Hepatocyte (in vitro differentiated cells): ENCODE results near the gene NFIA. TPM values are rescaled to one million over a fixed set of nuclear protein-coding genes. Genes with fewer than 3 reads are reported as not detected.

ENCODE experiments used
- DNase-seq: peaks from one replicate; pipeline ENCODE4 v3.0.0-alpha.2; 2016; ENCODE audit warnings: low spot score
- H2AFZ ChIP-seq: fragments of 200-600 bp; sonication (generic); 2 replicates; pipeline ENCODE4 v1.6.0; 2016; ENCODE audit warnings: antibody characterized with exemption, mild to moderate bottlenecking
- H3K27ac ChIP-seq: fragments of 200-600 bp; sonication (generic); 2 replicates; pipeline ENCODE4 v1.5.1; 2016; ENCODE audit warnings: mild to moderate bottlenecking
- H3K27me3 ChIP-seq: fragments of 200-600 bp; sonication (generic); 2 replicates; pipeline ENCODE4 v1.6.1; 2016
- H3K36me3 ChIP-seq: fragments of 200-600 bp; sonication (generic); replicated peaks from 2 replicates; pipeline ENCODE4 v1.5.1; 2016; ENCODE audit warnings: low read depth; ENCODE audit not compliant: insufficient read depth
- H3K4me1 ChIP-seq: fragments of 200-600 bp; sonication (generic); 2 replicates; pipeline ENCODE4 v1.5.1; 2016; ENCODE audit warnings: mild to moderate bottlenecking, moderate library complexity; ENCODE audit not compliant: insufficient read depth
- H3K4me2 ChIP-seq: fragments of 200-600 bp; sonication (generic); 2 replicates; pipeline ENCODE4 v1.6.0; 2016
- H3K4me3 ChIP-seq: fragments of 200-600 bp; sonication (generic); 2 replicates; pipeline ENCODE4 v1.5.1; 2016; ENCODE audit warnings: mild to moderate bottlenecking
- H3K79me2 ChIP-seq: fragments of 200-600 bp; sonication (generic); 2 replicates; pipeline ENCODE4 v1.6.0; 2017; ENCODE audit warnings: mild to moderate bottlenecking
- H3K9me2 ChIP-seq: fragments of 200-600 bp; sonication (generic); replicated peaks from 2 replicates; pipeline ENCODE4 v1.6.0; 2017; ENCODE audit warnings: mild to moderate bottlenecking; ENCODE audit not compliant: insufficient read depth
- H3K9me3 ChIP-seq: fragments of 200-600 bp; sonication (generic); 2 replicates; pipeline ENCODE4 v1.5.1; 2016; ENCODE audit warnings: low read depth, mild to moderate bottlenecking
- H4K20me1 ChIP-seq: fragments of 200-600 bp; sonication (generic); 2 replicates; pipeline ENCODE4 v1.6.0; 2016; ENCODE audit warnings: mild to moderate bottlenecking; ENCODE audit not compliant: insufficient read depth, poor library complexity, severe bottlenecking
- CTCF ChIP-seq: fragments of 200-600 bp; sonication (generic); IDR thresholded peaks from 2 replicates; pipeline ENCODE4 v1.5.1; 2016; ENCODE audit warnings: antibody characterized with exemption, mild to moderate bottlenecking; ENCODE audit not compliant: poor library complexity
- EZH2 ChIP-seq: fragments of 200-600 bp; sonication (generic); IDR thresholded peaks from 2 replicates; pipeline ENCODE4 v1.6.1; 2016; ENCODE audit warnings: antibody characterized with exemption, mild to moderate bottlenecking, borderline replicate concordance
- EZH2phosphoT487 ChIP-seq: fragments of 200-600 bp; sonication (generic); IDR thresholded peaks from one replicate; pipeline ENCODE4 v1.6.1; 2018; ENCODE audit warnings: antibody characterized with exemption, mild to moderate bottlenecking, low read depth, moderate library complexity; ENCODE audit not compliant: unreplicated experiment, severe bottlenecking
- WGBS: methylation state at CpG from one replicate; pipeline ENCODE4 v1.1.6; 2016; ENCODE audit warnings: low lambda C conversion rate; ENCODE audit errors: missing lambda C conversion rate; 5-methylcytosine and 5-hydroxymethylcytosine counted together
- polyA plus RNA-seq: library from polyadenylated mRNA; unstranded; fragments of >200 nt; fragmentation: Nextera tagmentation; extraction: Ambion mirVana; gene quantifications from 2 replicates; pipeline ENCODE4 v1.2.1, GENCODE V29; 2016
- total RNA-seq: library from RNA; depleted of rRNA; stranded (reverse); fragments of >200 nt; gene quantifications from 2 replicates; pipeline ENCODE4 v1.2.3, GENCODE V29; 2014

Gene NFIA
- total and polyA plus RNA-seq, 2 experiments from 2014 or later: 15.1 to 18.2 TPM

- no peaks in the 10 kb centered on the region for H3K79me2 ChIP-seq
- no peak overlapping the region for H2AFZ ChIP-seq
- H3K27ac ChIP-seq: peak overlapping the region; percentile 77
- H3K9me2 ChIP-seq: no peaks in the 10 kb centered on the region
- no peak overlapping the region for H3K4me3 ChIP-seq
- H4K20me1 ChIP-seq: no peaks in the 10 kb centered on the region
- TF ChIP-seq CTCF: no peak
- no peak for TF ChIP-seq EZH2
- TF ChIP-seq EZH2phosphoT487: no peak
- H3K4me2 ChIP-seq: peak overlapping the region; percentile 38
- 53% methylated on average over 5 of the region's 5 CpGs for WGBS
- peaks cover 41% of the 10 kb centered on the region for H3K4me1 ChIP-seq
- DNase-seq: no peak
- H3K27me3 ChIP-seq: no peaks in the 10 kb centered on the region
- H3K9me3 ChIP-seq: no peaks in the 10 kb centered on the region
- H3K36me3 ChIP-seq: no peaks in the 10 kb centered on the region
Observed at GRCh38 chr1:61451572-61451968, 369.2 kb downstream of the NFIA start.

DNA sequence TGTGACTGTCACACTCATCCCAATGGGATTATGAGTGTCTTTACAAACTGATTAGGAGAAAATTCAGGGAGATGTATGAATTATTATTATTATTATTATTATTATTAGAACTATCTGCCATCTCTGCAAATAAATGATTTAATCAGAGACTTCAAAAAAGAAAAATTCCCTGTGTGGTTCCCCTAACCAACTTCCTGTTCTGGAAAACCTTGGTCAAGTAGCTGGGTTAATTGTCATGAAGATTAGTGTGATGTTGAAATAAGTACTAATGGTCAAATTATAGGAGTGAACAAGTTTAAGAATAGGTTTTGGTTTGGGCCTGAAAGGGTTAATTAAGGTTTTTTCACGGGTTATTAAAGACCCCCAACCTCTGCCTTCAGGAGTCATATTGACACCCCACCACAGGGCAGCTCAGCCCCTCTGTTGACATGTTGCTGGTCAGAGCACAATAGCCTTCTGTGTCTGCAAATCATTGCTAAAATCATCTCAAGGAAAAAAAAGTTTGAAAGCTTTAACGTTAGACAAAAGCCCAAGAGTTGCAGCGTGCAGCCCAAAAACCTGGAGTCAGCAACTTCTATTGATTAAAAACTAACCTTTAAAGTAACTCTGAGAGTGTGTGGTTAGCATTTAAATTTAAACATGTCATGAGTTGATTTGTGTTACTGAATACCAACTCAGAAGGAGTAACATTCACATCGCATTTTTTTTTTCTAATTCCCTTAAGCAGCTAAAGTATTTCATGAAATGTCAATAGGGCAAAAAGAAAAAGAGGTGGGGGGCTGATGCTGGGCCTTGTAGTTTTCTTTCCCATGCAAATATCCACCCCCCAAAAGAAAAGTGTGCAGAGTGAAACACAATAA, 370.0 kb downstream of the NFIA start:
- H3K4me2 ChIP-seq: peak overlapping the region; percentile 36

DNA sequence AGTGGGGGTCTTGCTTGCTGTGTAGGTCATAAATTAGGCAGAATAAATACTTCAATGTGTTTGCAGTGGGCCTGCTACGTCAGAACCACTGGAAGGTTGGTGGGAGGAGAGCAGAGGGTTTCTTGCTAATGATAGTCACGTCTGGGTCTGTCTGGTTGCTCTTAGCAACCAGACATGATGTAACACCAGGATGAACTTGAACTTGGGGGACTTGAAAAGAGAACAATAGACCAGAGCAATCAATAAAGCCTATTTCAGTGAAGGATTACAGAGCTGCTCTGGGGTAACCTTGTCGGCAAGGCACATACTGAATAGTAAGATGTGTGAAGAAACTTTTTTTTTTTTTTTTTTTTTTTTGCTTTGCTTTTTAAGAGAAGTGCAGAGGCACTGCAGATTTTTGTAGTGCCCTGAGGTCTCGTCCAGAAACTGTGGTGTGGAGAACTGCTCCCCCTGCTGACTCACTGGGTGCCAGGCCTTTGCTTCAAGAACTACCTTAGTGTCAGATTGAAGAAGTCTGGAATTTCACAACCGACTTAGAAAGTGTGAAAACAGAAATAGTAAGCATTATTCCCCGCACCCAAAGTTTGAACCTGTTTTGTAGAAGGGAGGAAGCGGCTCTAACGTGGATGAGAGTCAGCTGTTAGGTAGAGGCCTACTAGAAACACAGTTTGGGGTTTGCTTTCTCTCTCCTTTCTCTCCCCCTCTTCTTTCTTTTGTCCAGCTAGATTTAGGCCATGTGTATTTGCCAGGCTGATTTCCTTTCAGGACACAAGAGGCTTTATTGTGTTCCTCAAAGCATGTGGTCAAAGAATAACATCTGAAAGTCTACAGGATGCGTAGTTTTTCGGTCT, 371.0 kb downstream of the NFIA start:
- Histone ChIP-seq H3K9me3 (no peaks in the 10 kb centered on the region), H4K20me1 (no peaks in the 10 kb centered on the region), H3K36me3 (no peaks in the 10 kb centered on the region), H3K9me2 (no peaks in the 10 kb centered on the region), H3K27me3 (no peaks in the 10 kb centered on the region), H3K4me3 (no peak overlapping the region), H3K4me1 (peaks cover 38% of the 10 kb centered on the region), H3K79me2 (no peaks in the 10 kb centered on the region), H3K4me2 (peak overlapping the region; percentile 36), H2AFZ (no peak overlapping the region), H3K27ac (peak overlapping the region; percentile 77)
- WGBS: 21% methylated on average over 10 of the region's 10 CpGs
- TF ChIP-seq EZH2phosphoT487: no peak
- no peak for TF ChIP-seq EZH2
- peak; percentile 89 for TF ChIP-seq CTCF
- peak; percentile 90 for DNase-seq

More for the DNA sequence above, 370.0 kb downstream of the NFIA start:
- Histone ChIP-seq H3K9me3 (no peaks in the 10 kb centered on the region), H3K27me3 (no peaks in the 10 kb centered on the region), H2AFZ (no peak overlapping the region), H3K27ac (peak overlapping the region; percentile 77), H4K20me1 (no peaks in the 10 kb centered on the region), H3K79me2 (no peaks in the 10 kb centered on the region), H3K36me3 (no peaks in the 10 kb centered on the region), H3K9me2 (no peaks in the 10 kb centered on the region), H3K4me1 (peaks cover 38% of the 10 kb centered on the region), H3K4me3 (no peak overlapping the region)
- DNase-seq: no peak
- 14% methylated on average over 4 of the region's 4 CpGs for WGBS
- TF ChIP-seq EZH2phosphoT487 (no peak), CTCF (no peak), EZH2 (no peak)
